GM10248 (cell line): ENCODE results near the gene CFAP53.
"Not testable (repeated sequence)": the region's sequence is repeated elsewhere in the genome, so short reads cannot be mapped to it uniquely, and the experiment has no call there.

ENCODE experiments used
- CTCF ChIA-PET: fragments of 300-600 bp; sonication (Branson Sonifier 250); formaldehyde crosslinking; extraction: SDS; loops from one replicate; lab custom pipeline; 2021; ENCODE audit warnings: antibody characterized with exemption; lab: Yijun Ruan, JAX
- POLR2A ChIA-PET: fragments of 350-650 bp; sonication (Branson Sonifier 250); formaldehyde crosslinking; extraction: SDS; loops from one replicate; lab custom pipeline; 2020; ENCODE audit warnings: antibody characterized with exemption; lab: Yijun Ruan, JAX
- DNase-seq: peaks from one replicate; pipeline ENCODE4 v3.0.0; 2012; ENCODE audit errors: extremely low spot score
- TF ChIP-seq, protein P1 (sequence below): IDR thresholded peaks from 2 replicates; pipeline ENCODE4 v1.5.1; 2012; ENCODE audit warnings: mild to moderate bottlenecking, low read depth; ENCODE audit errors: extremely low read depth, missing control alignments, control extremely low read depth

The CFAP53 gene

DNA sequence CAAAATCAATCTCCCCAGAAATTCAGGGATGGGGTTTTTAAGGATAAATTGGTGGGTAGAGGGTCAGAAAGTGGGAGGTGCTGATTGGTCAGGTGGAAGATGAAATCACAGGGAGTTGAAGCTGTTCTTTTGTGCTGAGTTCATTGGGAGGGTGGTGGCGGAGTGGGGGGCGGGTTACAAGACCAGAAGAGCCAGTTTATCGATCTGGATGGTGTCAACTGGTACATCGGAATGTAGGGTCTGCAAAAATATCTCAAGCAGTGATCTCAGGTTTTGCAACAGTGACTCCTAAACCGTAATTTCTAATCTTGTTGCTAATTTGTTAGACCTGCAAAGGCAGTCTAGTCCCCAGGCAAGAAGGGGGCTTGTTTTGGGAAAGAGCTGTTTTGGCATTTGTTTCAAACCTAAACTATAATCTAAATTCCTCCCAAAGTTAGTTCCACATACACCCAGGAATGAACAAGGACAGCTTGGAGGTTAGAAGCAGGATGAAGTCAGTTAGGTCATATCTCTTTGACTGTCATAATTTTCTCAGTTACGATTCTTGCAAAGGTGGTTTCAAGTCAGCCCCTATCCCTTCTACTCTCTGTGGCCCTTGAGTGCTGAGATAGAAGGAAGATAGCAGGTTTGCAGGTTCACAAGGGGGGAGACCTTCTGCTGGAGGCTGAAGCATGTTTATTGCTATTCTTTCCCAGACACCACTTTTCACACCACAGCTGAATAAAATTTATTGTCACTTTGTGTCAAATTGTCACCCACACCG, 33.5 kb upstream of the CFAP53 start:
- TF ChIP-seq, protein P1, sequence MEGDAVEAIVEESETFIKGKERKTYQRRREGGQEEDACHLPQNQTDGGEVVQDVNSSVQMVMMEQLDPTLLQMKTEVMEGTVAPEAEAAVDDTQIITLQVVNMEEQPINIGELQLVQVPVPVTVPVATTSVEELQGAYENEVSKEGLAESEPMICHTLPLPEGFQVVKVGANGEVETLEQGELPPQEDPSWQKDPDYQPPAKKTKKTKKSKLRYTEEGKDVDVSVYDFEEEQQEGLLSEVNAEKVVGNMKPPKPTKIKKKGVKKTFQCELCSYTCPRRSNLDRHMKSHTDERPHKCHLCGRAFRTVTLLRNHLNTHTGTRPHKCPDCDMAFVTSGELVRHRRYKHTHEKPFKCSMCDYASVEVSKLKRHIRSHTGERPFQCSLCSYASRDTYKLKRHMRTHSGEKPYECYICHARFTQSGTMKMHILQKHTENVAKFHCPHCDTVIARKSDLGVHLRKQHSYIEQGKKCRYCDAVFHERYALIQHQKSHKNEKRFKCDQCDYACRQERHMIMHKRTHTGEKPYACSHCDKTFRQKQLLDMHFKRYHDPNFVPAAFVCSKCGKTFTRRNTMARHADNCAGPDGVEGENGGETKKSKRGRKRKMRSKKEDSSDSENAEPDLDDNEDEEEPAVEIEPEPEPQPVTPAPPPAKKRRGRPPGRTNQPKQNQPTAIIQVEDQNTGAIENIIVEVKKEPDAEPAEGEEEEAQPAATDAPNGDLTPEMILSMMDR: no peak
- ChIA-PET POLR2A (no interaction called here), CTCF (interaction anchor here (0.9 to 2.6 kb wide), 5 partner anchors 9 to 57 kb away, joined by 3 to 8 read pairs (median 3); no protein-coding TSS in a partner anchor)

DNA sequence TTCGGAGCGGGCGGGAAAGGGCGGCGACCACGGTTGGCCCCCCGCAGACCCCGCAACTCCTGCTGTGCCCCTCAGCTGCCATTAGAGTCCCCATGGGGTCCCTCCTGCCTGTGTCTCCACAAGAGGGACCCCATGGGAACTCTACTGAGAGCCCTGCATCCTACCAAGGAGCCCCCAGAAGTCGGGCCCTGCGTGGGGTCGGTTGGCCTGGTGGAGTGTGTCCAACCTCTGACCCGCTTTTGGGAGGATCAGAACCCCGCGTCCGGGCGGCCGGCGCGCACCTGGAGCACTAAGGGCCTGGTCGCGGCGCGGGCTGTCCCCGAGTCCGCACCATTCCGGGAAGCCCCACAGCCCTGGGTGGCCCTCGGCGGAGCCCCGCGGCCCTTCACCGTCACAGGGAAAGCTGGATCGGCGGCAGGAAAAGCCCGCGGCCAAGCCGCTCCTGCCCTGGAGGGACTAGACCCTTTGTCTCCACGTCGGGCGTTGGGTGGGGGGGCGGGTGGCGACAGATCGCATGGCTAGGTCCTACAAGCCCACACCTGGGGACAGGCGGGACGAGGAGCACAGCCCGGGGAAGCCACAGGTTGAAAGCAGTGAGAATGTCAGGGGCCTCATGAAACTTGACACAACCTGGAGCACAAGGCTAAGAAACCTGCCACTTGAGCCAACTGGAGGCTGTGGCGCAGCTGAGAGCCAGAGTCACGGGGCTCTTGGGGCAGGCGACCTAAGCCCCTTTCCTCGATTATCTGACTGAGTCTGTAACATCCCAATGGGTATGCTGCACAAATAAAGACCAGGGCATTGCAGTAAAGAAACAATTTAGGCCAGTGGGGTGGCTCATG, 32.4 kb upstream of the CFAP53 start:
- DNase-seq: no peak
- ChIA-PET POLR2A (interaction anchor here (1.0 kb wide), 1 partner anchor 9 kb away, joined by 4 read pairs; no protein-coding TSS in a partner anchor), CTCF (interaction anchor here (0.8 to 2.6 kb wide), 4 partner anchors 10 to 59 kb away, joined by 3 to 8 read pairs (median 5); no protein-coding TSS in a partner anchor)
- TF ChIP-seq, protein P1: no peak

More for the DNA sequence above, 33.5 kb upstream of the CFAP53 start:
- DNase-seq: no peak

DNA sequence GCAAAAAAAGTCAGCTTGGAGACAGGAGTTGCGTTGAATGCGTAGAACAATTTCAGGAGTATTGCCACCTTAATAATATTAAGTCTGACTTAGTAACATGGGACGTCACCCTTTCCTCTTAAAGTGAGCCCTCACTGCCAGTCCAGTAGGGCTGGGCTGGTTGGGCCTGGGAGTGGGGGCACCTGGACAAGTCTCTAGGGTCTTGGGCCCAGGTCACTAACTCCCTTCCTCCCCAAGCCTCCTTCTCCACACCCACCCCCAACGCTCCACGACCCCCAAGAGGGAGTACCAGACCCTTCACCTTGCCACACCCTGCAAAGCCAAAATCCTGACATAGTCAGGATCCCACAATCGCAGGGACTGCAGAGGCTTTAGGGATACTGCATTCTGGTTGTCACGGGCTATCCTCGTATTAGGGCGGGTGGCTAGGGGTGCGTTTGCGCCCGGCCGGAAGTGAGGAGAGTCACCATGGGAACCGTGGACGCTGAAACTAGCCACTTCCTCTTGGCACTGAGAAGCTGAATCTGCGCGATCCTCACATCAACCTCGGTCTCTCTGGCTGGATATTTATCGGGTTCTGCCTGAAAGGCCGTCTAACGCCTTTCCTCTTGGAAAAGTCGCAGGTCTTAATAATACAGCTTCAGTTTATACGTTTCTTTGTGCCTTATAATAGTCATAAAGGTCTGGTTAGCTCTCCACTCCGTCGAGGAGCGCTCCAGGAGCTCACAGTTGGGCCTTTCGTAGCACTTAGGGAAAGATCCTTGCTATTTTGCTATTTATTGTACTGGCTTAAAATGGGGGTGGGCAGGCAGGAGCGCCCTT, 31.5 kb upstream of the CFAP53 start:
- peak; percentile 88 for DNase-seq
- ChIA-PET CTCF (interaction anchor here (0.8 to 2.6 kb wide), 4 partner anchors 9 to 60 kb away, joined by 3 to 8 read pairs (median 5); no protein-coding TSS in a partner anchor), POLR2A (interaction anchor here (1.0 kb wide), 1 partner anchor 10 kb away, joined by 4 read pairs; no protein-coding TSS in a partner anchor)
- TF ChIP-seq, protein P1: no peak

DNA sequence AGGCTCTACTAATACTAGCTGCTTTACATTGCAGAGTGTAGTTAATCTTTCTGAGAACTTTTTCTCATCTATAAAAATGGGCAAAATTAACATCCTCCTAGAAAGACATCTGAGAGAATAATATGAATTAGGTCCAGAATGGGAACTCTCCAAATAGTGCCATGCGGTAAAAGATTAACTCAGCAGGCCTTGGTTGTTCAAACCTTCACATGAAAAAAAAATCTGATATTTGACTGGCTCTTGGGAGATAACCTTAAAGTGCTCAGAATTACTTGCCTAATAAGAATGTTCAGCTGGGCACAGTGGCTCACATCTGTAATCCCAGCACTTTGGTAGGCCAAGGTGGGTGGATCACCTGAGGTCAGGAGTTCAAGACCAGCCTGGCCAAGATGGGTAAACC, 26.7 kb upstream of the CFAP53 start:
- CTCF ChIA-PET: interaction anchor here (1.4 kb wide), 2 partner anchors 18 to 25 kb away, joined by 4 read pairs; no protein-coding TSS in a partner anchor
- no peak for DNase-seq

DNA sequence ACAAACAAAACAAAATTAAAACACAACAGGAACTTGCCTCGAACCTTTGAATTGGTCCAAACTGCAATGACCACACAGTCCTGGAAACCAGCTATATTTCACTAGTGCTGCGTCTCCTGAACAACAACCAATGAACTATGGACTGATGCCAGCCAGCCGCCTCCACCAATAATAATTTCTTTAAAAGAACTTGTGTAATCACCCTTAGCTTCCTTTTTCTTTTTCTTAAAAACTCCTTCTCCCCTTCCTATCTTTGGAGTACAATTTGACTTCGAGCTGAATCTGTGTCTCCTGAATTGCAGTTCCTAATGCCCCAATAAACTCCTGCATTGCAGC, 22.8 kb upstream of the CFAP53 start:
- DNase-seq: no peak
- CTCF ChIA-PET: interaction anchor here (0.9 to 3.5 kb wide), 11 partner anchors 9 to 82 kb away, joined by 3 to 24 read pairs (median 3); partner anchors contain the start of gene CFAP53
- POLR2A ChIA-PET: no interaction called here
- TF ChIP-seq, protein P1: no peak

More for the DNA sequence above, 26.7 kb upstream of the CFAP53 start:
- POLR2A ChIA-PET: no interaction called here
- TF ChIP-seq, protein P1: no peak

DNA sequence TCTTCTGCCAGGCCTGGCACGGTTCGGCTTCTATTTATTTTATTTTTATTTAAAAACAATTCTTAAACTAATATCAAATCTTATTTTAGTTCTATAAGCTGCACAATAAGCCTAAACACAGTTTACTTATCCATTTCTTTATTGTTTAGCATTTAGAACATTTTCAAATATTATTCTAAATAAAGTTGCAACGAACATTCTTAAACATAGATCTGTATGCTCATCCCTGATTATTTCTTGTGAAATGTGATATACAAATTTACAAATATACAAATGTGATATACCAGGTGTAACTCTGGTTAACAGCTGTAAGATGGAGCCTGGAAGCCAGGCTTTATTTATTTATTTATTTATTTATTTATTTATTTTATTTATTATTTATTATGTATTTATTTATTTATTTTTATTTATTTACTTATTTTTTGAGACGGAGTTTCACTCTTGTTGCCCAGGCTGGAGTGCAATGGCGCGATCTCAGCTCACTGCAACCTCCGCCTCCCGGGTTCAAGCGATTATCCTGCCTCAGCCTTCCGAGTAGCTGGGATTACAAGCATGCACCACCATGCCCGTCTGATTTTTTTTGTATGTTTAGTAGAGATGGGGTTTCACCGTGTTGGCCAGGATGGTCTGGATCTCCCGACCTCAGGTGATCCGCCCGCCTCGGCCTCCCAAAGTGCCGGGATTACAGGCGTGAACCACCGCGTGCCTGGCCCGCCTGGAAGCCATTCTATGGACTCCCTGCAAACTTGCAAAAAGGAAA, 22.2 kb upstream of the CFAP53 start:
- CTCF ChIA-PET: interaction anchor here (0.9 to 3.5 kb wide), 11 partner anchors 10 to 83 kb away, joined by 3 to 24 read pairs (median 3); partner anchors contain the start of gene CFAP53
- POLR2A ChIA-PET, DNase-seq: not testable (repeated sequence)
